IPS-18c (cell line): Measurements from ENCODE around the gene BCL7A.
"Not testable (repeated sequence)": the region's sequence is repeated elsewhere in the genome, so short reads cannot be mapped to it uniquely, and the experiment has no call there.

ENCODE experiments used
- H3K4me3 ChIP-seq: 2 replicates; pipeline ENCODE4 v1.7.0; 2013; ENCODE audit warnings: low read depth, mild to moderate bottlenecking, low read length, moderate library complexity; ENCODE audit not compliant: insufficient read depth
- H3K9me3 ChIP-seq: one replicate; pipeline ENCODE4 v1.6.1; 2013; ENCODE audit warnings: mild to moderate bottlenecking, low read length, moderate library complexity; ENCODE audit not compliant: control insufficient read depth, insufficient read depth

BCL7A gene

DNA sequence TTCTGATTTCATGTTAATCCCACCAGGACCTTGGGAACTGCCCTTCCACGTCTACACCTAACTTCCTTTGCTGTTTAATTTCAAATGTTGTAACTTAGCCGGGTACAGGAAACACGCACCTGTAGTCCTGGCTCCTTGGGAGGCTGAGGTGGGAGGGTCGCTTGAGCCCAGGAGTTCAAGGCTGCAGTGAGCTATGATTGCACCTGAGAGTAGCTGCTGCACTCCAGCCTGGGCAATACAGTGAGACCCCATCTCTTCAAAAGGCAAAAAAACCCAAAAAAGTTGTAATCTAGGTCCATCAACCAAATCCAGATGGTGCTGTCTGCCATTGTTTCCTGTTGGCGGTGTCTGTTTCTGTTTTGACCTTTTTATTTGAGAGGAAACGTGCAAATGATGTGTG lies 14.5 kb downstream of the BCL7A start:
- Histone ChIP-seq H3K4me3 (no peak overlapping the region), H3K9me3 (no peaks in the 10 kb centered on the region)

- peaks cover 10% of the 10 kb centered on the region for H3K9me3 ChIP-seq
- no peak overlapping the region for H3K4me3 ChIP-seq
Observed at GRCh38 chr12:122040579-122041386, 19.1 kb downstream of the BCL7A start.

- not testable (repeated sequence) for H3K4me3 ChIP-seq
- H3K9me3 ChIP-seq, result peaks cover 10% of the 10 kb centered on the region
Observed at GRCh38 chr12:122041458-122041857, 19.8 kb downstream of the BCL7A start.

DNA sequence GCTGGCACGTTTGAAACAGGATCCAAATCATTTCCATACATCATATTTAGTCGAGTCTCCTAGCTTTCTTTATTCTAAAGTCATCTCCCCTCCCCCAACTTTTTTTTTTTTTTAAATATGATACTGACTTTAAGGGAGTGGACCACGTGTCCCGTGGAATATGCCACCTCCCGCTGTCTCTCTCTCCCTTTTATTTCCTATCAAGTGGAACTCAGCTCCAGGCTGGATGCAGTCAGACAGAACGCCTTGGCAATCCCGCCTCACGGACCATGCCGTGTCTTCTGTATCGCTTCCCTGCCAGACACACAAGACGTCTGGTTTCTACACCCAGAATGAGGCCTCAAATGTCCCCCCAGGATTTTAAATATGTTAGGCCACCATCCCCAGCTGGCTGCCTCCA lies 21.2 kb downstream of the BCL7A start:
- no peak overlapping the region for H3K4me3 ChIP-seq
- peaks cover 10% of the 10 kb centered on the region for H3K9me3 ChIP-seq

DNA sequence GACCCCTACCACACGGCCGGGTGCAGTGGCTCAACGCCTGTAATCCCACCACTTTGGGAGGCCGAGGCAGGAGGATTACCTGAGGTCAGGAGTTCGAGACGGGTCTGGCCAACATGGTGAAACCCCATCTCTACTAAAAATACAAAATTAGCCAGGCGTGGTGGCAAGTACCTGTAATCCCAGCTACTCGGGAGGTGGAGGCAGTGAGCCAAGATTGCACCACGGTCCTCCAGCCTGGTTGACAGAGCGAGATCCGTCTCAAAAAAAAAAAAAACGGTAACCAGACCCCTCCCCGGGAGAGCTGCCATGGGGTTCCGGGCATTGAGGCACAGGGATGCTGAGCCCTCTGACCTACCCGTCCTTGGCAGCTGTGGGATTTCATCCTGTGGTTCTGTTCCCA lies 21.8 kb downstream of the BCL7A start:
- Histone ChIP-seq H3K9me3 (peaks cover 10% of the 10 kb centered on the region), H3K4me3 (no peak overlapping the region)

DNA sequence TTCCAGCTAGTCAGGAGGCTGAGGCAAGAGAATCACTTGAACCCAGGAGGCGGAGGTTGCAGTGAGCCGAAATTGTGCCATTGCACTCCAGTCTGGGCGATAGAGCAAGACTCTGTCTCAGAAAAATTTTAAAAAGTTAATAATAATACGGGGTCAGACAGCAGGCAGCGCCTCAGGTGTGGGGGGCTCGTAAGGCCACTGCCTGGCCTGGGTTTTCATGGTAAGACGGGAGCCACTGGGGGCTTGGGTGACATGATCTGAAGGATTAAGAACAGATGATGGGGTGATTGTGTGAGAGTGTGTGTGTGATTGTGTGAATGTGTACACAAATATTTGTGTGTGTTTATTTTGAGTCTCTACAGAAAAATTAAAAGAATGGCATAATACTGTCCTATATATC lies 23.6 kb downstream of the BCL7A start:
- H3K4me3 ChIP-seq, result no peak overlapping the region
- peaks cover 10% of the 10 kb centered on the region for H3K9me3 ChIP-seq

- peaks cover 10% of the 10 kb centered on the region for H3K9me3 ChIP-seq
- H3K4me3 ChIP-seq, result no peak overlapping the region
Observed at GRCh38 chr12:122046145-122046544, 24.5 kb downstream of the BCL7A start.

- Histone ChIP-seq H3K9me3 (peaks cover 10% of the 10 kb centered on the region), H3K4me3 (no peak overlapping the region)
Observed at GRCh38 chr12:122048151-122048550, 26.5 kb downstream of the BCL7A start.

- peaks cover 2% of the 10 kb centered on the region for H3K9me3 ChIP-seq
- no peak overlapping the region for H3K4me3 ChIP-seq
Observed at GRCh38 chr12:122049827-122050226, 28.1 kb downstream of the BCL7A start.

DNA sequence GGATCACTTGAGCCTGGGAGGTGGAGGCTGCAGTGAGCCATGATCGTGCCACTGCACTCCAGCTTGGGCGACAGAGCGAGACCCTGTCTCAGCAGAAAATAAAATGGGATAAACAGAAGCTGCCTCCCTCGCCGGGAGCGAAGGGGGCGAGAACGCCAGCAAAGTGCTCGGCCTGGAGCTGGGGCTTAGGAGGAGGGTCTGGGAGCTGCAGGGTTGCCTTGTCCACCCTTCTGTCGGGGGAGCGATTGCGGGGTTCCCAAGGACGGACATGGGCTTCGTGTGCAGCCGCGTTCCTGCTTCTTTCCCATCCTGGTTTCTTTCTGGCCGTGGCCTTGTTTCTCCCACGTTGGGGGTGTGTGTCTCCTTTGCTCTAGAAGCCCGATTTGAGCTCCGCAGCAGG lies 29.0 kb downstream of the BCL7A start:
- no peaks in the 10 kb centered on the region for H3K9me3 ChIP-seq
- no peak overlapping the region for H3K4me3 ChIP-seq

DNA sequence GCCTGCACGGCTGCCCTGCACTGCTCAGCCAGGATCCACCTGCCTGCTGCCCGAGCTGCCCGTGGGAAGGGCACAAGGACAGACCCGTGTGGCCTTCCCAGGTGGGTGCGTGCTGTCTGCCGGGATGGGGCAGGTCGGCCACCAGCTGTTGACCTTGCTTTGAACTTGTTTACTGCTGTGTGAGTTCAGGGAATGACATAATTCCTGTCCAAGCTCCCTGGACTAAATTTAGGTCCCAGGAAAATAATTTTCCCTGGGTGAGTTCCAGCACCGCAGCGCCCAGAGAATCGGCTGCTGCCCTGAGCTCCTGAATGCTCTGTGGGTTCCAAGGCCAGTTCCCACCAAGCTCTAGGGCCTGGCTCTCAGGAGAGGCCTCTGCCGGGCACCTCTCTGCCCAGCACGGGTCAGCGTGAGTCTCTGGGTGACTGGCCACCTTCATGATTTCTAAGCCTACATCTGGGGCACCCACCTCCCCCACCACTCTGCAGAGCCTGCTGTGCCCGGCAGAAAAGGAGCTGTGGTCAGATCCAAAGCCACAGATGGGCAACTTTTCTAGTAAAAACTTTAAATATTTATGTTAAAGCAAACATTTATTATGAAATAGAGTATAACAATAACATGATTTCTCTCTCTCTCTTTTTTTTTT lies 29.7 kb downstream of the BCL7A start:
- no peaks in the 10 kb centered on the region for H3K9me3 ChIP-seq
- H3K4me3 ChIP-seq, result no peak overlapping the region

- no peaks in the 10 kb centered on the region for H3K9me3 ChIP-seq
- no peak overlapping the region for H3K4me3 ChIP-seq
Observed at GRCh38 chr12:122052285-122052684, 30.6 kb downstream of the BCL7A start.

- H3K4me3 ChIP-seq, result no peak overlapping the region
Observed at GRCh38 chr12:122054842-122055520, 33.3 kb downstream of the BCL7A start.

GRCh38 chr12:122056406-122056805 lies 34.7 kb downstream of the BCL7A start:
- H3K4me3 ChIP-seq, H3K9me3 ChIP-seq: not testable (repeated sequence)

More at GRCh38 chr12:122054842-122055520, 33.3 kb downstream of the BCL7A start:
- H3K9me3 ChIP-seq, result no peaks in the 10 kb centered on the region

DNA sequence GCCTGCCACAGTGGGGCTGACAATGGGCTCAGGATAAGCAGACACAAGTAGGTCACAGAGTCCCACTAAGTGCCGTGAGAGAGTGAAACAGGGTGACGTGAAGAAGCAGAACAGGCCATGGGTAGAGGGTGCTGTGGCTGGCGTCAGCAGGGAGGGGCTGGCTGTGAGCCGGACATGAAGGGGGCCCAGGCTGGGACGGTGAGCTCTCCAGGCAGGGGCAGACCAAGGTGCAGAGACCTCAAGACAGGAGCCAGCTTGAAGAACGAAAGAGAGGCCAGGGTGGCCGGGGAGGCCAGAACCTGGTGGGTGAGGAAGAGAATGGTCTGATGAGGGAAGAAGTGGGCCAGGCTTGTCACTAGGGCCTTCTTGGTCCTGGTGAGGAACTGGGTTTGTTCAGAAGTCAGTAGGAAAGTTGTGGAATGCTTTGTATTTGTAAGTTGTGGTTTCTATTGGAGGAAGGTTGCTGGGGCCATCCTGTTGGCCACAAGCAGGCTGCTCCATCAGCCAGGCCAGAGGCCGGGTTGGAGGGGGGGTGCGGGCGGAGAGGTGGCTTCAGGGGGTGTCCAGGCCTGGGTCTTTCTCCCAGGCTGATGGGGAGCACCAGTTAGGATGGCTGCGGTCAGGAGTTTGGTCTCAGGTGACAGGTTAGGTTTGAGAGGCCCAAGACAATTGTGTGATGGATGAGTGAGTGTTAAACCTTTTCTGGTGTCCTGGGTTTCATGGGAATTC lies 35.5 kb downstream of the BCL7A start:
- H3K9me3 ChIP-seq, result no peaks in the 10 kb centered on the region
- H3K4me3 ChIP-seq, result no peak overlapping the region

DNA sequence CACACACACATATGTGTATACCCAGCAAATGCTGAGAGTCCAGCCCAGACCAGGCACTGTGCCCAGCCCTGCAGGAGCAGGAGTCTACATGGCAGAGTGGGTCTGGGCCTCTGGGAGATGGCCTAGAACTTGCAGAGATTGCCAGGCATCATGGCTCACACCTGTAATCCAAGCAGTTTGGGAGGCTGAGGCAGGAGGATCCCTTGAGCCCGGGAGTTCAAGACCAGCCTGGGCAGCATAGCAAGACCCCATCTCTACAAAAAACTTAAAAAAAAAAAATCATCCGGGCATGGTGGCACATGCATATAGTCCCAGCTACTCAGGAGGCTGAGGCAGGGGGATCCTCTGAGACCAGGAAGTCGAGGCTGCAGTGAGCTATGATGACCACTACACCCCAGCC lies 36.1 kb downstream of the BCL7A start:
- H3K9me3 ChIP-seq, result no peaks in the 10 kb centered on the region

DNA sequence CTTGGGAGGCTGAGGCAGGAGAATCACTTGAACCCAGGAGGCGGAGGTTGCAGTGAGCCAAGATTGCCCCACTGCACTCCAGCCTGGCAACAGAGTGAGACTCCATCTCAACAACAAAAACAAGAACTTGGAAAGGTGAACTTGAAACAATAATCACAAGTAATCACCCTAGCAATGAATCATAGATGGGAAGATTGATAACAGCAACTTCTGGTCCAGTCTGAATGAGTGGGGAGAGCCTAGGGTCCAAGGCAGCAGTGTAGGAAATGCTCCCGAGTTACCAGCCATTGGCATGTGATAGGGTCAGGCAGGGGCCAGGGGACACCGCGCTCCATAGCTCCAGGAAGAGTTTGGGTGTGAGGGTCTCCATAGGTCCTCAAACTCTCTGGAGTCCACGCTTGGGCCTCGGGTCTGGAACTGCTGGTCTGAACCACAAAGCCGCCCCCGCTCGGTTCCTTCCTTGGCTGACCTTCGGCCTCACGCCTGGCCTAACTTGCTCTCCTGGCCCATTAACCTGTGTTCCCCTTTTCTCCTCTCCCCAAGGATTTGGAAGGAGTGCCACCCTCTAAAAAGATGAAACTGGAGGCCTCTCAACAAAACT lies 37.0 kb downstream of the BCL7A start:
- no peak overlapping the region for H3K4me3 ChIP-seq
- H3K9me3 ChIP-seq, result no peaks in the 10 kb centered on the region

More for the DNA sequence above, 36.1 kb downstream of the BCL7A start:
- no peak overlapping the region for H3K4me3 ChIP-seq
